ENCODE results near the gene ADARB2.
"Not testable (repeated sequence)": the region's sequence is repeated elsewhere in the genome, so short reads cannot be mapped to it uniquely, and the experiment has no call there.

ADARB2 gene

DNA sequence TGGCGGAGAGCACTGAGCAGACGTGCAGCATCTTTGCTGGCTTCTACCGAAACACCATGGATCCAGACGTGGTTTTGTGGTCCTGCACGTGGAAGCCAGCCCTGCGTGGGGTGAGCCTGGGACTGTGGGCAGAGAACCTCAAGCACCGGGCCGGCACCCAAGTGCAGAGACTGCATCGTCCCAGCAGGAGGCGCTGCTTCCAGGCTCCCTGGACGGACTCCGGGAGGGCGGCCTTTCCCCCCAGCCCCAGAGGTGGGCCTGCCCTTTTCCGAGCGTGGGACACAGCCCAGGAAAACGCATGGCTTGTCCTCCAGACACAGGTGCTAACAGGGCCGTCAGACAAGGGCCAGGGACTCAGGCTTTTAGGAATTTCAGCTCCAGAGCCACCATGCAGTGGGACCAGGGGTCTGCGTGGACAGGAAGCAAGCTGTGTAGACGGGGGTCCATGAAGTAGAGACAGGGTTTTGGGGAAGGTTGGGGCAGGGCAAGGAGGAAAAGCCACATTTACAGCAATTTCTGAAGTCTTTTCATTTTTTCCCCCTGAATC lies 377.2 kb downstream of the ADARB2 start:
- no peak for DNase-seq

GRCh38 chr10:1359626-1359955 lies 377.7 kb downstream of the ADARB2 start:
- no peak for DNase-seq

DNA sequence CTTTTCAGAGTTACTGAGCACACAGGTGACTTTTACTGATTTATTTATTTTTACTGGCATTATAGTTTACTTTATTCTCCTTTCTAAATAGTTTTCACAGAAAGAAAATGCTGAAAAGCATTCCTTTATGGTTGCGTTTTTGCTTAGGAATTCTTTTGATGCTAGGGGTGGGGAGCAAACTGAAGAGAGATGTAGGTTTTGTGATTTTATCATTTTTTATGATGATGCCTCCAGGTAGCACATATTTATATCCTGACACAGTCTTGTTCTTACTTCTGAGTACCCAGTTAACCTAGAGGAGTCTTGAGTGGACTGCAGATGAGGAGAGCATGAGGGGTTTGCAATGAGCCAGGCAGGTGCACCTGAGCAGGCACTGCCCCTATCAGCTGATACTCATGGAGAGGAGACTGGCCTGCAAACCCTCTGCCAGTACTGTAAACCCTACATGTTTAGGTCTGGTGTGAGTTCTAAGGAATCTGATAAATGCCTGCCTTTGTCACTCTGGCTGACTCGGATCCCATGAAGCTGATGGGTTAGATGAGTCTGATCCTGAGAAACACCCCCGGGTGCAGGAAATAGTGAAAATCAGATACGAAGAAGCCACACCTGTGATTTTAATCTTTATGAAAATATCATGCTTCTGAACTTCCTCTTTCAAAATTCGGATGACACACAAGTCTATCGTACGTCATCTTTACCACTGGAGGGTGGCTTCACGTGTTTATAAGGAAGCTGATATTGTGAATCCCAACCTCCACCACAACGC lies 378.3 kb downstream of the ADARB2 start:
- DNase-seq: peak; percentile 15

- no peak for DNase-seq
Observed at GRCh38 chr10:1358147-1358546, 379.2 kb downstream of the ADARB2 start.

- no peak for DNase-seq
Observed at GRCh38 chr10:1356349-1356748, 381.0 kb downstream of the ADARB2 start.

- no peak for DNase-seq
Observed at GRCh38 chr10:1354809-1355710, 382.3 kb downstream of the ADARB2 start.

DNA sequence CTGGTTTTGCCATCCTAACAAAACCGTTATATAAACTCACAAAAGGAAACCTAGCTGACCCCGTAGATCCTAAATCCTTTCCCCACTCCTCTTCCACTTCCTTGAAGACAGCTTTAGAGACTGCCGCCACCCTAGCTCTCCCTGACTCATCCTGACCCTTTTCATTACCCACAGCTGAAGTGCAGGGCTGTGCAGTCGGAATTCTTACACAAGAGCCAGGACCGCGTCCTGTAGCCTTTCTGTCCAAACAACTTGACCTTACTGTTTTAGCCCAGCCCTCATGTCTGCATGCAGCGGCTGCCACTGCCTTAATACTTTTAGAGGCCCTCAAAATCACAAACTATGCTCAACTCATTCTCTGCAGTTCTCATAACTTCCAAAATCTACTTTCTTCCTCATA lies 385.0 kb downstream of the ADARB2 start:
- DNase-seq: not testable (repeated sequence)

- no peak for DNase-seq
Observed at GRCh38 chr10:1348773-1349050, 388.6 kb downstream of the ADARB2 start.

DNA sequence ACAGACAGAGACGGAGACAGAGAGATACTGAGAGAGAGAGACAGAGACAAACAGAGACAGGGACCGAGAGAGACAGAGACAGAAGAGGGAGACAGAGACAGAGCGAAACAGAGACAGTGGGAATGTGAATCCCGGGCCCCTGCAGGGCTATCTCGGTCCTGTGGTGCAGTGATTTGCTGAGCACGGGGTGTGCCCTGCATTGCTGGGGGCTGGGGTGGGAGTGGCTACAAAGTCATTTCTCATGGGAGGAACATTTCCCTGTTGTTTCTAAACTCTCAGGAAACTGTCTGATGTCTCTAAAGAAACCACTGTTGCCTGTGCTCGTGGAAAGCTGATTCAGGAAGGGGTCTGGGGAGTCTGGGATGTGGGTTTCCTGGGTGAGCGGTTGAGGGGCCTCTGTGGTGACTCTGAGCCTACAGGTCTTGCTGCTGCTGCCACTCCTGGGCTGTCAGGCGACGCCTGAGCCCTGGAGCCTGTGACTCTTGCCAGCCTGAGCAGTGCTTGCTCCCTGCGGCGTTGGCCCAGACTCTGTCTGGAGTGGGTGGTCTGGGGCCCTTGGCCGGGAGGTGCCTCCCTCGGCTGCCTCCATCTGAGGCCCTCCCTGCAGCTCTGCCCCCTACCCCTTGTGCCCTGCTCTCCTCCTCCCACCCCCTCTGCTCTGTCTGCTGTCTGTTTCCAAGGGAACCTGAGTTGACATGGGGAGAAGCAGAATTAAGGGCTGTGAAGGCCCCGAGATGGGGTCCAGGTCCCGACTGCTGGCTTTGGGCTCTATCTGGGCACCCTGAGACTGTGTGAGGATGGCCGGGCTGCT lies 389.2 kb downstream of the ADARB2 start:
- DNase-seq: no peak

- no peak for DNase-seq
Observed at GRCh38 chr10:1347525-1347924, 389.8 kb downstream of the ADARB2 start.

DNA sequence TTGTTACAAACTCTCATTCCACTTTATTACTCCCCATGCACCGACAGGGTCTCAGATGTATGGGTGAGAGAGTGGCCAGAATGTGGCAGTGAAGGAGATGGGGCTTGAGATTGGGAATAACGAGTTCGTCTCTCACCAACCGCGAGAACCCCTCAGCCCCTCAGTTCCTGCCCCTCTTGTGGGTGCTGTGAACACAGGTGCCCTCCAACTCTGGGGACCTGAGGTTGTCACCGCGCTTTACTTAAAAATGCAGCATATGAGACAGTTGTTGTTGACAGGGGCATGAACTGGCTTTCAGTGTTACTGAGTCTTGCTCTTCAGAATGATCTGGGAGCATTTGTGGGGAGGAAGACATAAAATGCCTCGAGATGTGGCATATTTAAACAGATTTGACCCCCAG lies 391.1 kb downstream of the ADARB2 start:
- no peak for DNase-seq

- no peak for DNase-seq
Observed at GRCh38 chr10:1345368-1345767, 392.0 kb downstream of the ADARB2 start.

DNA sequence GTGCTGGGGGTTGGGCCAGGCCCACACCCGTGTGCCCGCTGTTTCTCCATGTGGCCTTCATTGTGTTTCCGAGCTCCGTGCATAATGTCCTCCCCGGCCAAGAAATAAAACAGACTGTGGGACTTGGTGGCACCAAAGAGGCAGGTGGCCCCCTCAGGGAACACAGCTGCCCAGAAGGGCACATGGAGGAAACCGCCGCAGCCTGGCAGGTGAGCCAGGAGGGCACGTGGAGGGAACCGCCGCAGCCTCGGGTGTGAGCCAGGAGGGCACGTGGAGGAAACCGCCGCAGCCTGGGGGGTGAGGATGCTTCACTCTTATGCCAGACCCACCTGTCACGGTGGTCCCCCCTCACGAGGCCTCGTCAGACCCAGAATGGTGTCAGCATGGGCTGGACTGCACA lies 392.5 kb downstream of the ADARB2 start:
- DNase-seq: no peak

GRCh38 chr10:1344408-1344807 lies 392.9 kb downstream of the ADARB2 start:
- no peak for DNase-seq

DNA sequence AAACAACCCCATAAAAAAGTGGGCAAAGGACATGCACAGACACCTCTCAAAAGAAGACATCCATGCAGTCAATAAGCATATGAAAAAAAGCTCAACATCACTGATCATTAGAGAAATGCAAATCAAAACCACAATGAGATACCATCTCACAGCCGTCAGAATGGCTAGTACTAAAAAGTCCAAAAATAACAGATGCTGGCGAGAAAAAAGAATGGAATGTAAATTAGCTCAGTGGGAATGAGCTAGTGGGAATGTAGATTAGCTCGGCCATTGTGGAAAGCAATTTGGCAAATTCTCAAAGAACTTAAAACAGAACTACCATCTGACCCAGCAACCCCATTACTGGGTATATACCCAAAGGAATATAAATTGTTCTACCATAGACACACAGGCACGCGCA lies 394.1 kb downstream of the ADARB2 start:
- DNase-seq: no peak

GRCh38 chr10:1341052-1341451 lies 396.3 kb downstream of the ADARB2 start:
- not testable (repeated sequence) for DNase-seq

- no peak for DNase-seq
Observed at GRCh38 chr10:1339396-1339795, 397.9 kb downstream of the ADARB2 start.

- DNase-seq: no peak
Observed at GRCh38 chr10:1335642-1336041, 401.7 kb downstream of the ADARB2 start.

- DNase-seq: no peak
Observed at GRCh38 chr10:1333981-1334380, 403.3 kb downstream of the ADARB2 start.

- no peak for DNase-seq
Observed at GRCh38 chr10:1331560-1331959, 405.8 kb downstream of the ADARB2 start.

GRCh38 chr10:1329622-1330021 lies 407.7 kb downstream of the ADARB2 start:
- DNase-seq: no peak

- no peak for DNase-seq
Observed at GRCh38 chr10:1328981-1329614, 408.2 kb downstream of the ADARB2 start.
